Measurements from ENCODE around the gene TBX2. TPM values are rescaled to one million over a fixed set of nuclear protein-coding genes. Genes with fewer than 3 reads are reported as not detected.
A peak's percentile ranks its signal among the peaks of the same experiment; 100 is the strongest.

TBX2 gene
- total and polyA plus RNA-seq, 2 of the 13 experiments (the other 11 are each of a cell fraction or from before 2014, with no cell fraction given) = 2.8 to 15.3 TPM

- TF ChIP-seq ZFYVE20 (CRISPR knock-in tag; IDR thresholded peaks at IDR 0.05; ENCODE audit: borderline replicate concordance, low read depth) (no peak), SIX4 (CRISPR knock-in tag; IDR thresholded peaks at IDR 0.05) (peak; percentile 31; the same call in 1 of the 2 replicates), ZNF180 (CRISPR knock-in tag; IDR thresholded peaks at IDR 0.05; ENCODE audit: borderline replicate concordance, low read depth) (no peak; the same call in 1 of the 2 replicates), SMC3 (IDR thresholded peaks at IDR 0.05; ENCODE audit: low read length) (no peak), RARA (CRISPR knock-in tag; IDR thresholded peaks at IDR 0.05) (no peak), FIP1L1 (IDR thresholded peaks at IDR 0.05; ENCODE audit: borderline replicate concordance, insufficient read depth, low read depth, low read length) (no peak), HOXA9 (CRISPR knock-in tag; IDR thresholded peaks at IDR 0.05; ENCODE audit: borderline replicate concordance) (no peak), ETV5 (CRISPR knock-in tag; IDR thresholded peaks at IDR 0.05; ENCODE audit: borderline replicate concordance) (peak; percentile 35; the same call in 1 of the 2 replicates), FOSL1 (CRISPR knock-in tag; IDR thresholded peaks at IDR 0.05; ENCODE audit: borderline replicate concordance) (no peak), USF2 (IDR thresholded peaks at IDR 0.05; ENCODE audit: low read depth, low read length) (no peak), USF2 (CRISPR knock-in tag; IDR thresholded peaks at IDR 0.05; ENCODE audit: borderline replicate concordance) (no peak), PPARG (CRISPR knock-in tag; conservative IDR thresholded peaks at IDR 0.05) (peak; percentile 96), CAMTA2 (CRISPR knock-in tag; IDR thresholded peaks at IDR 0.05; ENCODE audit: borderline replicate concordance) (no peak), ZNF101 (CRISPR knock-in tag; IDR thresholded peaks at IDR 0.05; ENCODE audit: borderline replicate concordance, low read depth) (no peak), ZNF335 (CRISPR knock-in tag; IDR thresholded peaks at IDR 0.05) (no peak)
- TF ChIP-seq, protein P1, sequence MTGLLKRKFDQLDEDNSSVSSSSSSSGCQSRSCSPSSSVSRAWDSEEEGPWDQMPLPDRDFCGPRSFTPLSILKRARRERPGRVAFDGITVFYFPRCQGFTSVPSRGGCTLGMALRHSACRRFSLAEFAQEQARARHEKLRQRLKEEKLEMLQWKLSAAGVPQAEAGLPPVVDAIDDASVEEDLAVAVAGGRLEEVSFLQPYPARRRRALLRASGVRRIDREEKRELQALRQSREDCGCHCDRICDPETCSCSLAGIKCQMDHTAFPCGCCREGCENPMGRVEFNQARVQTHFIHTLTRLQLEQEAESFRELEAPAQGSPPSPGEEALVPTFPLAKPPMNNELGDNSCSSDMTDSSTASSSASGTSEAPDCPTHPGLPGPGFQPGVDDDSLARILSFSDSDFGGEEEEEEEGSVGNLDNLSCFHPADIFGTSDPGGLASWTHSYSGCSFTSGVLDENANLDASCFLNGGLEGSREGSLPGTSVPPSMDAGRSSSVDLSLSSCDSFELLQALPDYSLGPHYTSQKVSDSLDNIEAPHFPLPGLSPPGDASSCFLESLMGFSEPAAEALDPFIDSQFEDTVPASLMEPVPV (CRISPR knock-in tag; IDR thresholded peaks at IDR 0.05) = 0 out of 2 replicates have a peak, but pooled peaks have one; percentile 59
- TF ChIP-seq, protein P2, sequence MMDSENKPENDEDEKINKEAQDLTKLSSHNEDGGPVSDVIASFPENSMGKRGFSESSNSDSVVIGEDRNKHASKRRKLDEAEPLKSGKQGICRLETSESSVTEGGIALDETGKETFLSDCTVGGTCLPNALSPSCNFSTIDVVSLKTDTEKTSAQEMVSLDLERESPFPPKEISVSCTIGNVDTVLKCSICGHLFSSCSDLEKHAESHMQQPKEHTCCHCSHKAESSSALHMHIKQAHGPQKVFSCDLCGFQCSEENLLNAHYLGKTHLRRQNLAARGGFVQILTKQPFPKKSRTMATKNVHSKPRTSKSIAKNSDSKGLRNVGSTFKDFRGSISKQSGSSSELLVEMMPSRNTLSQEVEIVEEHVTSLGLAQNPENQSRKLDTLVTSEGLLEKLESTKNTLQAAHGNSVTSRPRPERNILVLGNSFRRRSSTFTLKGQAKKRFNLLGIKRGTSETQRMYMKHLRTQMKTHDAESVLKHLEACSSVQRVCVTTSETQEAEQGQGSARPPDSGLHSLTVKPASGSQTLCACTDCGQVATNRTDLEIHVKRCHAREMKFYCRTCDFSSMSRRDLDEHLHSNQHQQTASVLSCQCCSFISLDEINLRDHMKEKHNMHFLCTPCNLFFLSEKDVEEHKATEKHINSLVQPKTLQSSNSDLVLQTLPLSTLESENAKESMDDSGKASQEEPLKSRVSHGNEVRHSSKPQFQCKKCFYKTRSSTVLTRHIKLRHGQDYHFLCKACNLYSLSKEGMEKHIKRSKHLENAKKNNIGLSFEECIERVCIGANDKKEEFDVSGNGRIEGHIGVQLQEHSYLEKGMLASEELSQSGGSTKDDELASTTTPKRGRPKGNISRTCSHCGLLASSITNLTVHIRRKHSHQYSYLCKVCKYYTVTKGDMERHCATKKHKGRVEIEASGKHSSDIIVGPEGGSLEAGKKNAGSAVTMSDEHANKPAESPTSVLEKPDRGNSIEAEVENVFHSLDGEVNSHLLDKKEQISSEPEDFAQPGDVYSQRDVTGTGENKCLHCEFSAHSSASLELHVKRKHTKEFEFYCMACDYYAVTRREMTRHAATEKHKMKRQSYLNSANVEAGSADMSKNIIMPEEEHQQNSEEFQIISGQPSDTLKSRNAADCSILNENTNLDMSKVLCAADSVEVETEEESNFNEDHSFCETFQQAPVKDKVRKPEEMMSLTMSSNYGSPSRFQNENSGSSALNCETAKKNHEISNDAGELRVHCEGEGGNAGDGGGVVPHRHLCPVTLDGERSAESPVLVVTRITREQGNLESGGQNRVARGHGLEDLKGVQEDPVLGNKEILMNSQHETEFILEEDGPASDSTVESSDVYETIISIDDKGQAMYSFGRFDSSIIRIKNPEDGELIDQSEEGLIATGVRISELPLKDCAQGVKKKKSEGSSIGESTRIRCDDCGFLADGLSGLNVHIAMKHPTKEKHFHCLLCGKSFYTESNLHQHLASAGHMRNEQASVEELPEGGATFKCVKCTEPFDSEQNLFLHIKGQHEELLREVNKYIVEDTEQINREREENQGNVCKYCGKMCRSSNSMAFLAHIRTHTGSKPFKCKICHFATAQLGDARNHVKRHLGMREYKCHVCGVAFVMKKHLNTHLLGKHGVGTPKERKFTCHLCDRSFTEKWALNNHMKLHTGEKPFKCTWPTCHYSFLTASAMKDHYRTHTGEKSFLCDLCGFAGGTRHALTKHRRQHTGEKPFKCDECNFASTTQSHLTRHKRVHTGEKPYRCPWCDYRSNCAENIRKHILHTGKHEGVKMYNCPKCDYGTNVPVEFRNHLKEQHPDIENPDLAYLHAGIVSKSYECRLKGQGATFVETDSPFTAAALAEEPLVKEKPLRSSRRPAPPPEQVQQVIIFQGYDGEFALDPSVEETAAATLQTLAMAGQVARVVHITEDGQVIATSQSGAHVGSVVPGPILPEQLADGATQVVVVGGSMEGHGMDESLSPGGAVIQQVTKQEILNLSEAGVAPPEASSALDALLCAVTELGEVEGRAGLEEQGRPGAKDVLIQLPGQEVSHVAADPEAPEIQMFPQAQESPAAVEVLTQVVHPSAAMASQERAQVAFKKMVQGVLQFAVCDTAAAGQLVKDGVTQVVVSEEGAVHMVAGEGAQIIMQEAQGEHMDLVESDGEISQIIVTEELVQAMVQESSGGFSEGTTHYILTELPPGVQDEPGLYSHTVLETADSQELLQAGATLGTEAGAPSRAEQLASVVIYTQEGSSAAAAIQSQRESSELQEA (CRISPR knock-in tag; IDR thresholded peaks at IDR 0.05; ENCODE audit: not compliant biosample characterization) = no peak
Observed at GRCh38 chr17:61393904-61394629, 5.6 kb upstream of the TBX2 start (continued).
